SU-DHL-6 (cell line): ENCODE results near the gene SCLT1.

Source experiments
- H2AFZ ChIP-seq: fragments of 200-600 bp; sonication (generic); 2 replicates; pipeline ENCODE4 v1.6.1; 2014; ENCODE audit warnings: low read depth, mild to moderate bottlenecking, moderate library complexity, mixed read lengths, antibody characterized with exemption, low read length; ENCODE audit not compliant: severe bottlenecking
- H3F3A ChIP-seq: fragments of 200-600 bp; shearing (Covaris generic); 2 replicates; pipeline ENCODE4 v1.6.0; 2016; ENCODE audit warnings: antibody characterized with exemption, mild to moderate bottlenecking; ENCODE audit not compliant: insufficient read depth
- H3K27ac ChIP-seq: fragments of 200-600 bp; sonication (generic); 2 replicates; pipeline ENCODE4 v1.5.1; 2016; ENCODE audit warnings: low read depth, mild to moderate bottlenecking, low read length, moderate library complexity, mixed read lengths
- H3K27me3 ChIP-seq: fragments of 200-600 bp; sonication (generic), shearing (Covaris generic); 2 replicates; pipeline ENCODE4 v1.6.0; 2014; ENCODE audit warnings: mild to moderate bottlenecking, low read length
- H3K36me3 ChIP-seq: fragments of 200-600 bp; sonication (generic); 2 replicates; pipeline ENCODE4 v1.6.1; 2014; ENCODE audit warnings: mild to moderate bottlenecking, low read length, mixed read lengths
- H3K4me2 ChIP-seq: fragments of 300-600, 200-600 bp; shearing (Covaris generic), sonication (generic); 2 replicates; pipeline ENCODE4 v1.6.0; 2014; ENCODE audit warnings: low read length, low read depth, mild to moderate bottlenecking; ENCODE audit not compliant: poor library complexity, severe bottlenecking
- H3K4me3 ChIP-seq: fragments of 200-600 bp; sonication (generic); 2 replicates; pipeline ENCODE4 v1.5.1; 2014; ENCODE audit warnings: antibody characterized with exemption, low read length, mild to moderate bottlenecking, mixed read lengths; ENCODE audit not compliant: insufficient read depth, poor library complexity, severe bottlenecking
- H3K79me2 ChIP-seq: fragments of 200-600 bp; sonication (generic); 2 replicates; pipeline ENCODE4 v1.6.1; 2014; ENCODE audit warnings: mild to moderate bottlenecking, low read length, moderate library complexity; ENCODE audit not compliant: insufficient read depth
- H3K9ac ChIP-seq: fragments of 200-600 bp; sonication (generic); 2 replicates; pipeline ENCODE4 v1.7.0; 2014; ENCODE audit warnings: mild to moderate bottlenecking, low read length
- H3K9me2 ChIP-seq: fragments of 200-600 bp; sonication (generic); replicated peaks from 2 replicates; pipeline ENCODE4 v1.6.1; 2014; ENCODE audit warnings: low read length; ENCODE audit not compliant: insufficient read depth
- H3K9me3 ChIP-seq: fragments of 200-600 bp; sonication (generic); 2 replicates; pipeline ENCODE4 v1.6.1; 2014; ENCODE audit warnings: low read length, mixed read lengths; ENCODE audit not compliant: insufficient read depth
- H4K20me1 ChIP-seq: fragments of 200-600 bp; sonication (generic); 2 replicates; pipeline ENCODE4 v1.6.1; 2014; ENCODE audit warnings: low read depth, mild to moderate bottlenecking, antibody characterized with exemption, low read length, moderate library complexity, mixed read lengths
- EZH2phosphoT487 ChIP-seq: fragments of 200-600 bp; sonication (generic), shearing (Covaris generic); conservative IDR thresholded peaks from 2 replicates; pipeline ENCODE4 v1.6.1; 2018; ENCODE audit warnings: mild to moderate bottlenecking, antibody characterized with exemption, low read length, moderate library complexity, mixed read lengths
- TF ChIP-seq, protein P1 (sequence below): fragments of 200-600 bp; sonication (generic); IDR thresholded peaks from one replicate; pipeline ENCODE4 v1.5.1; 2017; ENCODE audit warnings: antibody characterized with exemption, mild to moderate bottlenecking, low read length, moderate library complexity; ENCODE audit not compliant: insufficient read depth, poor library complexity, severe bottlenecking

Gene SCLT1

GRCh38 chr4:129117705-129118104 is 24.4 kb upstream of the SCLT1 start:
- Histone ChIP-seq H3F3A (no peaks in the 10 kb centered on the region), H3K27ac (no peak overlapping the region), H3K79me2 (no peaks in the 10 kb centered on the region), H3K9ac (no peak overlapping the region), H3K27me3 (no peaks in the 10 kb centered on the region), H4K20me1 (no peaks in the 10 kb centered on the region), H3K36me3 (no peaks in the 10 kb centered on the region), H2AFZ (no peak overlapping the region), H3K4me3 (no peak overlapping the region), H3K4me2 (no peak overlapping the region), H3K9me2 (no peaks in the 10 kb centered on the region), H3K9me3 (no peaks in the 10 kb centered on the region)
- TF ChIP-seq EZH2phosphoT487, result no peak
- TF ChIP-seq, protein P1, sequence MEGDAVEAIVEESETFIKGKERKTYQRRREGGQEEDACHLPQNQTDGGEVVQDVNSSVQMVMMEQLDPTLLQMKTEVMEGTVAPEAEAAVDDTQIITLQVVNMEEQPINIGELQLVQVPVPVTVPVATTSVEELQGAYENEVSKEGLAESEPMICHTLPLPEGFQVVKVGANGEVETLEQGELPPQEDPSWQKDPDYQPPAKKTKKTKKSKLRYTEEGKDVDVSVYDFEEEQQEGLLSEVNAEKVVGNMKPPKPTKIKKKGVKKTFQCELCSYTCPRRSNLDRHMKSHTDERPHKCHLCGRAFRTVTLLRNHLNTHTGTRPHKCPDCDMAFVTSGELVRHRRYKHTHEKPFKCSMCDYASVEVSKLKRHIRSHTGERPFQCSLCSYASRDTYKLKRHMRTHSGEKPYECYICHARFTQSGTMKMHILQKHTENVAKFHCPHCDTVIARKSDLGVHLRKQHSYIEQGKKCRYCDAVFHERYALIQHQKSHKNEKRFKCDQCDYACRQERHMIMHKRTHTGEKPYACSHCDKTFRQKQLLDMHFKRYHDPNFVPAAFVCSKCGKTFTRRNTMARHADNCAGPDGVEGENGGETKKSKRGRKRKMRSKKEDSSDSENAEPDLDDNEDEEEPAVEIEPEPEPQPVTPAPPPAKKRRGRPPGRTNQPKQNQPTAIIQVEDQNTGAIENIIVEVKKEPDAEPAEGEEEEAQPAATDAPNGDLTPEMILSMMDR, result no peak

DNA sequence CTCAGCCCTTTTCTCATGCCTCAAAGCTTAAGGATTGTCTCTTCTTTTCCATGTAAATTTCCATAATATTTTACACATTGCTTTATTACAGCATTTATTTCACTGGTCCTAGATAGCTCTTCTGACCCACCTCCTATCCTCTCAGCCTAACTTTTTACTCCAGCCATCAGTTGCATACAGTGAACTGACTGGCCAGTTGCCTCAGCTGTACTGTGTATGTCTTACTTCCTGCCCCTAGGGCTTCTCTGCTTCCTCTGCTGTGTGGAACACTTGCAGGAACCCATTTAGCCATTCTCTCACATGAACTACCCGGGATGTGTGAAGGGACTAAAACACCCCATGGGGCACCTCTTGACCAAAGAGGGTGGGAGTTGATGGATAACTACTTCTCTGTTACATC is 20.6 kb upstream of the SCLT1 start:
- H3K9me3 ChIP-seq, result no peaks in the 10 kb centered on the region
- TF ChIP-seq, protein P1, result no peak
- TF ChIP-seq EZH2phosphoT487, result no peak
- H3K4me3 ChIP-seq, result no peak overlapping the region
- no peak overlapping the region for H3K4me2 ChIP-seq
- H3K9me2 ChIP-seq, result no peaks in the 10 kb centered on the region
- no peak overlapping the region for H2AFZ ChIP-seq
- no peaks in the 10 kb centered on the region for H3K79me2 ChIP-seq
- H3K36me3 ChIP-seq, result no peaks in the 10 kb centered on the region
- H3F3A ChIP-seq, result no peaks in the 10 kb centered on the region
- no peaks in the 10 kb centered on the region for H3K27me3 ChIP-seq
- H3K9ac ChIP-seq, result no peak overlapping the region
- H4K20me1 ChIP-seq, result no peaks in the 10 kb centered on the region
- no peak overlapping the region for H3K27ac ChIP-seq

DNA sequence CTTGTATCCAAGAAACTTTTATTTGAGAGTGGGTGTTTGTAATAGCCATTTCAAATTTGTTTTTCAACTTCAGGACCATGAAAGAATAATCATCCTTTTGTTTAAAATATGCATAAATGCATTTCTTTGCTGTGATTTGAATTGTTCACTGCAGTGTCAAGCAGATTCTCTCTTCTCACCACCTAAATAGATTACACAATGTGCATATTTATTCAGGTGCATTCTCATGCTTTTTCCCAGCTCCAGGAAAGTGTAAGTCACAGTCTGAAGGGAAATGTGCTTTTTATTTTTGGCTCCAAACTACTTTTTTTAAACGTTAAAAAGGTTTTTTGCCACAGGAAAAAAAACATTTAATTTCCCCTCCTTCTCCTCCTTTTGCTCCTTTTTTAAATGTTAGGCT is 20.1 kb upstream of the SCLT1 start:
- Histone ChIP-seq H3K9me2 (no peaks in the 10 kb centered on the region), H4K20me1 (no peaks in the 10 kb centered on the region), H3K27me3 (no peaks in the 10 kb centered on the region), H2AFZ (no peak overlapping the region), H3K27ac (no peak overlapping the region), H3F3A (no peaks in the 10 kb centered on the region), H3K79me2 (no peaks in the 10 kb centered on the region), H3K9ac (no peak overlapping the region), H3K4me3 (no peak overlapping the region), H3K4me2 (no peak overlapping the region), H3K9me3 (no peaks in the 10 kb centered on the region), H3K36me3 (no peaks in the 10 kb centered on the region)
- no peak for TF ChIP-seq EZH2phosphoT487
- TF ChIP-seq, protein P1, result no peak
